ENCODE measurements around the gene OLR1.

Gene OLR1

GRCh38 chr12:10186299-10186698 lies 14.4 kb upstream of the OLR1 start:
- TF ChIP-seq CTCF (IDR thresholded peaks at IDR 0.05): no peak

- no peak for TF ChIP-seq CTCF (IDR thresholded peaks at IDR 0.05)
Measured at GRCh38 chr12:10184261-10184843, 12.4 kb upstream of the OLR1 start.

GRCh38 chr12:10182354-10183049 lies 10.6 kb upstream of the OLR1 start:
- TF ChIP-seq CTCF (IDR thresholded peaks at IDR 0.05): no peak

GRCh38 chr12:10179776-10180181 lies 7.8 kb upstream of the OLR1 start:
- no peak for TF ChIP-seq CTCF (IDR thresholded peaks at IDR 0.05)

DNA sequence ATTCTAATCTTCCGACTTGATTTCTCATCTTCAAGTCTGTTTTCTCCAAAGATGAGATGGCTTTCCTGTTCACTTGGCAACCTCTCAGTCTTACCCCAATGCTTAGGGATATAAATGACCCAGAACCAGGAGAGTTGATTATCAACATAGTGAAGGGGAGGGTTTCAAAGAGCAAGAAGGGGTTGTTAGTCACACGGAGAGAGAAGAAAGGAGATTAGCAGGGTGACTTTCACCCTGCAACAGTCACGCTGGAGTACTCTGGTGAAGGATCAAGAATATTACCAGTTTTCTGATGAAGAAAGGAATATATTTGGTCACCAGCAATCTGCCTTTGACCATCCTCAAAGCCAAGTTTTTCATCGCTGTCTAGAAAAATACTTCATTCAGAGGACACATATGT lies 6.9 kb upstream of the OLR1 start, which contains the start of gene TMEM52B:
Gene TMEM52B (plus strand): TSS at position 212 of the 400 bp plus-strand sequence. CDS start 543 bp downstream, outside the sequence.
- TF ChIP-seq CTCF (IDR thresholded peaks at IDR 0.05): no peak

GRCh38 chr12:10175846-10176636 lies 4.1 kb upstream of the OLR1 start:
- TF ChIP-seq CTCF (IDR thresholded peaks at IDR 0.05): no peak

DNA sequence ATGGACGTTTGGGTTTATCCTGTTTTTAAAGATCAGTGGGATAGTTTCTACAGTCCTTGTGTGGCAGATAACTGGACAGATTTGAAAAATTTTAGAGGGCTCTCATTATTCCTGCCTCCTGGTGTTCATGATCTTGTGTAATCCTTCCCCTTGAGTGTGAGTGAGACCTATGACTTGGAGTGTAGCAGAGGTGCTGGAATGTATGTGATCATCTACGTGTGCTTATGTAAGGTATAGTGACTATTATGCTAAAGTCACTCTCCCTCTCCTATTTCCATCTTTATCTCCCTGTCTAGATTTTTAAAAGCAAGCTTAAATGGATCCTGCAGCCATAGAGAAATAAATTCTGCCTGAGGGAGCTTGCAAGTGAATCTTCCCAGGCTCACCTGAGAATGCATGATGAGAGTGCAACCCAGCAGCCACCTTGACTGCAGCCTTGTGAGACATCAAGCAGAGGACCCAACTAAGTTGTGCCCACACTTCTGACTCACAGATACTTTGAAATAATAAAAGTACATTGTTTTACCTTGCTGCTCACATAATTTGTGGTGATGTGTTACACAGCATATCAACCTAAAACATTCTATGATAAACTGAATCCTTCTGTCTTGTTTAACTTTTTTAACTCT lies 3.2 kb upstream of the OLR1 start:
- no peak for TF ChIP-seq CTCF (IDR thresholded peaks at IDR 0.05)
